OCI-LY3 (cell line): ENCODE results near the gene TNFRSF18.

Experiments
- CTCF ChIP-seq: fragments of 200-600, 300-600 bp; sonication (generic); IDR thresholded peaks from 2 replicates; pipeline ENCODE4 v1.5.1; 2014; ENCODE audit warnings: antibody characterized with exemption, low read length, low read depth
- EZH2phosphoT487 ChIP-seq: fragments of 200-600 bp; shearing (Covaris generic); IDR thresholded peaks from 2 replicates; pipeline ENCODE4 v1.6.1; 2018; ENCODE audit warnings: antibody characterized with exemption, mixed run types, low read depth

DNA sequence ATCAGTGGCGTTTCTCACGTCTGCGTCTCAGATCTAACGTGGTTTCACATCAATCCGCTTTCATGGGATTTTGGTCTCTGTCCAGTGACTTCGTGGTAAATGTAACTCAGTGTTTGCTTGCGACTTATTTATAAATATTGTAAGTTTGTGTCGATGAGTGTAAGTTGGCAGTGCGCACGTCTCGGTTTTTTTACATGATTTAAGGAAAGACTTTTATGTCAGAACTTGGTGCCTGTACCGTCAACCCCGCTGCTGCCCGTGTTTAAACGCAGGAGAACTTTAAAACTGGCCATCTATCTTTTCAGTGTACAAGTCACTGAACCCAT, 27.1 kb upstream of the TNFRSF18 start:
- no peak for TF ChIP-seq CTCF
- no peak for TF ChIP-seq EZH2phosphoT487
